Fibroblast of lung (primary cell): ENCODE data around the gene PTPRM. TPM values are rescaled to one million over a fixed set of nuclear protein-coding genes. Genes with fewer than 3 reads are reported as not detected.

Experiments used
- DNase-seq, 2 donors: peaks; one replicate each; pipeline versions ENCODE4 v3.0.0 to v3.0.0-alpha.2; 2010; ENCODE audit warnings: low read depth in 2 of 2
- H2AFZ ChIP-seq: 2 replicates; pipeline ENCODE4 v1.5.1; 2012; ENCODE audit warnings: low read length, control low read depth, inconsistent platforms
- H3K27ac ChIP-seq: 2 replicates; pipeline ENCODE4 v1.5.1; 2011; ENCODE audit warnings: low read length, control low read depth; ENCODE audit not compliant: insufficient read depth
- H3K27me3 ChIP-seq: 2 replicates; pipeline ENCODE4 v1.5.1; 2011; ENCODE audit warnings: mild to moderate bottlenecking, low read length; ENCODE audit not compliant: control insufficient read depth, insufficient read depth
- H3K36me3 ChIP-seq: 2 replicates; pipeline ENCODE4 v1.5.1; 2011; ENCODE audit warnings: low read length; ENCODE audit not compliant: control insufficient read depth, insufficient read depth
- H3K4me1 ChIP-seq: 2 replicates; pipeline ENCODE4 v1.5.1; 2011; ENCODE audit warnings: low read length; ENCODE audit not compliant: control insufficient read depth, insufficient read depth; ENCODE audit errors: extremely low read depth
- H3K4me2 ChIP-seq: 2 replicates; pipeline ENCODE4 v1.5.1; 2011; ENCODE audit warnings: low read length, control low read depth; ENCODE audit not compliant: insufficient read depth; ENCODE audit errors: extremely low read depth
- H3K4me3 ChIP-seq, 4 experiments: fragments of 200-600 bp in 1 of 4; sonication (generic) in 1 of 4; replicated peaks in 1 of 4; 2 replicates each; pipeline ENCODE4 v1.5.1; 2011 to 2016; ENCODE audit warnings: low read length in 4 of 4, low read depth in 3 of 4, mild to moderate bottlenecking in 3 of 4, control low read depth in 2 of 4, inconsistent platforms in 1 of 4, mixed read lengths in 1 of 4; ENCODE audit not compliant: insufficient read depth in 1 of 4; ENCODE audit errors: control extremely low read depth in 1 of 4
- H3K79me2 ChIP-seq: 2 replicates; pipeline ENCODE4 v1.5.1; 2012; ENCODE audit warnings: mild to moderate bottlenecking, low read length, inconsistent platforms; ENCODE audit not compliant: control insufficient read depth, insufficient read depth
- H3K9ac ChIP-seq: 2 replicates; pipeline ENCODE4 v1.5.1; 2011; ENCODE audit warnings: mild to moderate bottlenecking, low read length, control low read depth; ENCODE audit not compliant: insufficient read depth
- H3K9me3 ChIP-seq: 2 replicates; pipeline ENCODE4 v1.5.1; 2012; ENCODE audit warnings: low read depth, low read length; ENCODE audit not compliant: control insufficient read depth, insufficient read depth
- H4K20me1 ChIP-seq: 2 replicates; pipeline ENCODE4 v1.5.1; 2011; ENCODE audit warnings: low read length; ENCODE audit not compliant: control insufficient read depth, insufficient read depth; ENCODE audit errors: extremely low read depth
- CTCF ChIP-seq, 2 donors: IDR thresholded peaks in 1 of 2; conservative IDR thresholded peaks in 1 of 2; 1 replicate in 1 of 2; 2 replicates in 1 of 2; pipeline ENCODE4 v1.5.1; 2011 to 2012; ENCODE audit warnings: low read length in 2 of 2, control low read depth in 1 of 2, inconsistent platforms in 1 of 2, low read depth in 1 of 2, mild to moderate bottlenecking in 1 of 2
- EZH2 ChIP-seq: IDR thresholded peaks from 2 replicates; pipeline ENCODE4 v1.5.1; 2012; ENCODE audit warnings: low read length, control low read depth, mild to moderate bottlenecking; ENCODE audit errors: missing control alignments
- polyA plus RNA-seq, 2 donors: library from polyadenylated mRNA; depleted of rRNA in 1 of 2; stranded (reverse) in 1 of 2; unstranded in 1 of 2; fragments of >200 nt; gene quantifications; 2 replicates each; pipeline ENCODE4 v1.2.1, GENCODE V29; 2011 to 2012; ENCODE audit warnings: missing spikeins in 1 of 2
- total RNA-seq: library from RNA; depleted of rRNA; stranded (reverse); fragments of >200 nt; gene quantifications from 2 replicates; pipeline ENCODE4 v1.2.1, GENCODE V29; 2014

Gene PTPRM
- total and polyA plus RNA-seq, 2 donors (not counting 1 experiment from before 2014, with no cell fraction given): 86.6 to 87.0 TPM

GRCh38 chr18:7663366-7664312, 96.5 kb downstream of the PTPRM start:
- H3K36me3 ChIP-seq: no peaks in the 10 kb centered on the region
- H3K27ac ChIP-seq: no peak overlapping the region
- no peaks in the 10 kb centered on the region for H3K79me2 ChIP-seq
- no peaks in the 10 kb centered on the region for H3K9me3 ChIP-seq
- no peak overlapping the region for H3K9ac ChIP-seq
- H2AFZ ChIP-seq: no peak overlapping the region
- peak; percentile 5 to 22 for DNase-seq
- no peak overlapping the region for H3K4me3 ChIP-seq
- no peaks in the 10 kb centered on the region for H4K20me1 ChIP-seq
- no peak overlapping the region for H3K4me2 ChIP-seq
- H3K27me3 ChIP-seq: no peaks in the 10 kb centered on the region
- H3K4me1 ChIP-seq: no peaks in the 10 kb centered on the region
- no peak for TF ChIP-seq EZH2
- no peak for TF ChIP-seq CTCF (conservative IDR thresholded peaks at IDR 0.05 in 1 of 2, IDR thresholded peaks at IDR 0.05 in 1 of 2; ENCODE audit: low read depth in 1 of 2, low read length in 2 of 2)

GRCh38 chr18:7666195-7666776, 99.2 kb downstream of the PTPRM start:
- no peak overlapping the region for H3K9ac ChIP-seq
- no peak for DNase-seq
- H3K27ac ChIP-seq: no peak overlapping the region
- H3K9me3 ChIP-seq: no peaks in the 10 kb centered on the region
- H3K4me3 ChIP-seq: no peak overlapping the region
- H3K79me2 ChIP-seq: no peaks in the 10 kb centered on the region
- H3K27me3 ChIP-seq: no peaks in the 10 kb centered on the region
- H2AFZ ChIP-seq: no peak overlapping the region
- H4K20me1 ChIP-seq: no peaks in the 10 kb centered on the region
- H3K4me1 ChIP-seq: no peaks in the 10 kb centered on the region
- H3K4me2 ChIP-seq: no peak overlapping the region
- TF ChIP-seq CTCF (conservative IDR thresholded peaks at IDR 0.05 in 1 of 2, IDR thresholded peaks at IDR 0.05 in 1 of 2; ENCODE audit: low read depth in 1 of 2, low read length in 2 of 2) (no peak), EZH2 (no peak)
- H3K36me3 ChIP-seq: no peaks in the 10 kb centered on the region

- no peak overlapping the region for H3K4me2 ChIP-seq
- no peaks in the 10 kb centered on the region for H3K36me3 ChIP-seq
- no peak for DNase-seq
- H3K9me3 ChIP-seq: no peaks in the 10 kb centered on the region
- no peak overlapping the region for H2AFZ ChIP-seq
- TF ChIP-seq EZH2 (no peak), CTCF (conservative IDR thresholded peaks at IDR 0.05 in 1 of 2, IDR thresholded peaks at IDR 0.05 in 1 of 2; ENCODE audit: low read depth in 1 of 2, low read length in 2 of 2) (no peak)
- H3K9ac ChIP-seq: no peak overlapping the region
- H3K4me1 ChIP-seq: no peaks in the 10 kb centered on the region
- no peak overlapping the region for H3K4me3 ChIP-seq
- no peak overlapping the region for H3K27ac ChIP-seq
- H3K27me3 ChIP-seq: no peaks in the 10 kb centered on the region
- H3K79me2 ChIP-seq: no peaks in the 10 kb centered on the region
- no peaks in the 10 kb centered on the region for H4K20me1 ChIP-seq
Measured at GRCh38 chr18:7668392-7668791, 101.3 kb downstream of the PTPRM start.
